Measurements from ENCODE around the gene AGPAT2. TPM values are rescaled to one million over a fixed set of nuclear protein-coding genes. Genes with fewer than 3 reads are reported as not detected.
A peak's percentile ranks its signal among the peaks of the same experiment; 100 is the strongest.

Gene AGPAT2
- total RNA-seq, 4 donors from 2014 or later: 66.2 to 80.6 (median 75.8) TPM

DNA sequence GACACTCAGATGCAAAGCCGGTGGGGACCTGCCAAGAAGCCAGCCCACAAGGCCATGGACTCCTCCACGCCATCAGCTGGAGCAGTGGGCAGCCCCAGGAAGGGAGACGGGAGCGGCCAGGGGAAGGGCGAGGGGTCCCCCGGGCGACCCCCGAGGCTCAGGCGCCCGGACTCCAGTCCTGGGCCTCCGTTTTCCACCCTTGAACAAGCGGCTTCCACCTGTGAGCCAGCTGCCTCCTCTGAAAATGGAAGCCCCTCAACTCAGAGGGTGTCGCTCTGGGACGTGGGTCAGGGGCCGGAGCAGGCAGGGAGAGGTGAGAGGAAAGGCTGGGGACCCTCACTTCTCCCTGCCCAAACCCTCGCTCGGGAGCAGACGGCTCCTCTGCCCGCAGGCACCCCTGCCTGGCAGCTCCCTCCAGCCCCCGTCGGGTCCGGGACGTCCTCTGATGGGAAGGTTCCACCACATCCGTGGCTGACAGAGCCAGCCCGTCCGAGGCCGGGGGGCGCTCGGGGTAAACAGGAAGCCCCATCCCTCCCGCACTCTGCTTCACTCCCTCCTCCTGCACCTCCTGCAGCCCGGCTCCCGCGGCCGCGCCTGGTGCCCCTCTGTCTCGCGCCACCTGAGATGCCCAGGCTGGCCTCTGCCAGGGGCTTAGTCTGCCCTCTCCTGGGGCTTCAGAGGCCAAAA is 28.3 kb downstream of the AGPAT2 start:
- Histone ChIP-seq H3K4me1 (peaks cover 0 to 48% (median 1%) of the 10 kb centered on the region in 3 donors), H3K36me3 (no peaks in the 10 kb centered on the region), H3K9me3 (no peaks in the 10 kb centered on the region), H3K27ac (peak overlapping the region; percentile 32 to 84 (median 72)), H3K27me3 (peaks cover 0 to 97% (median 2%) of the 10 kb centered on the region in 4 donors), H3K4me3 (peak overlapping the region in 3 of 4 donors; percentile 8 to 65 (median 29))
- DNase-seq: no peak
- TF ChIP-seq, protein P1, sequence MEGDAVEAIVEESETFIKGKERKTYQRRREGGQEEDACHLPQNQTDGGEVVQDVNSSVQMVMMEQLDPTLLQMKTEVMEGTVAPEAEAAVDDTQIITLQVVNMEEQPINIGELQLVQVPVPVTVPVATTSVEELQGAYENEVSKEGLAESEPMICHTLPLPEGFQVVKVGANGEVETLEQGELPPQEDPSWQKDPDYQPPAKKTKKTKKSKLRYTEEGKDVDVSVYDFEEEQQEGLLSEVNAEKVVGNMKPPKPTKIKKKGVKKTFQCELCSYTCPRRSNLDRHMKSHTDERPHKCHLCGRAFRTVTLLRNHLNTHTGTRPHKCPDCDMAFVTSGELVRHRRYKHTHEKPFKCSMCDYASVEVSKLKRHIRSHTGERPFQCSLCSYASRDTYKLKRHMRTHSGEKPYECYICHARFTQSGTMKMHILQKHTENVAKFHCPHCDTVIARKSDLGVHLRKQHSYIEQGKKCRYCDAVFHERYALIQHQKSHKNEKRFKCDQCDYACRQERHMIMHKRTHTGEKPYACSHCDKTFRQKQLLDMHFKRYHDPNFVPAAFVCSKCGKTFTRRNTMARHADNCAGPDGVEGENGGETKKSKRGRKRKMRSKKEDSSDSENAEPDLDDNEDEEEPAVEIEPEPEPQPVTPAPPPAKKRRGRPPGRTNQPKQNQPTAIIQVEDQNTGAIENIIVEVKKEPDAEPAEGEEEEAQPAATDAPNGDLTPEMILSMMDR (IDR thresholded peaks at IDR 0.05): no peak
- TF ChIP-seq POLR2A (IDR thresholded peaks at IDR 0.05): no peak
- 35 to 61% methylated on average over 10 to 13 of the region's 37 CpGs for WGBS, 2 donors
- intact Hi-C loops (cut with DNase I): no loop called here

DNA sequence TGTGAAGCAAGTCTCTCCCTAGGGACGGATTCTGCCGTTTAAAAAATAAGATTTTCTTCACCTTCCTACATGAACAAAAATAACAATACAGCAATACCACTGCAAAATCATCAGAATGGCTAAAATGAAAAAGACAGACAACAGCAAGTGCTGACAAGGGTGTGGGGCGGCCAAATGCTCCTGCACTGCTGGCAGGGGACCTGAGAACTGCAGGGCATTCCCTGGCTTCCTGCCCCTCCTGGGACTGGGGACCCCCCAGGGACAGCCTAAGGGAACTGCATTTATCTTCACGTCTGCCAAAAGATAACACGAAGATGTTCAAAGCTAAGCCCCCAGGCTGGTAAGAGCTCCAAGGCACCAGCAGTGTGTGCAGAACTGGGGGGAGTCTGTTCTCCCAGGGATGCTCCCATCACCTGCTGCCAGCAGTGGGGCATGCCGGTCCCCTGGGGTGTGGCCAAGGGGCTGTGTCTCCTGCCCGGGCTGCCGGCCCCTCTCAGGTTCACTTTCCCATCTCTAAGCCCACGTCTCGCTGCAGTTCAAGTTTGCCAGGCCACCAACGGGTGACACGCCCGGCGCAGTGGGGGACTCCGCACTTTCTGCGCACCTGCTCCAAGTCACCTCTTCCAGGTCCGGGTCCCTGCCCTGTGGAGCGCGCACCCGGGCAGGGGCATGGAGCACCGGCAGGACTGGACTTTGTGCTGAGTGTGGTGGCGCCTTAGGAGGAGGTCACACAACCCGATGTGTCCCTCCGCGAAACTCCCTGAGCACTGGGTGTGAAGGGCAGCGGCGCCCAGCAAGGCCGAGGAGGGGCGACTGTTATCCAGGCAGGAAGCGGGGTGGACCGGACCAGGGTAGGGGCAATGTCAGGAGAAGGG is 29.0 kb downstream of the AGPAT2 start:
- Histone ChIP-seq H3K27ac (peak overlapping the region; percentile 32 to 84 (median 72)), H3K36me3 (no peaks in the 10 kb centered on the region), H3K4me3 (peak overlapping the region in 3 of 4 donors; percentile 8 to 65 (median 29)), H3K4me1 (peaks cover 0 to 56% (median 6%) of the 10 kb centered on the region in 3 donors), H3K9me3 (no peaks in the 10 kb centered on the region), H3K27me3 (peaks cover 0 to 97% (median 2%) of the 10 kb centered on the region in 4 donors)
- DNase-seq: no peak
- intact Hi-C loops (cut with DNase I): no loop called here
- WGBS, 2 donors: 54 to 68% methylated on average over 12 to 15 of the region's 31 CpGs
- TF ChIP-seq POLR2A (IDR thresholded peaks at IDR 0.05): no peak
- TF ChIP-seq, protein P1 (IDR thresholded peaks at IDR 0.05): no peak

DNA sequence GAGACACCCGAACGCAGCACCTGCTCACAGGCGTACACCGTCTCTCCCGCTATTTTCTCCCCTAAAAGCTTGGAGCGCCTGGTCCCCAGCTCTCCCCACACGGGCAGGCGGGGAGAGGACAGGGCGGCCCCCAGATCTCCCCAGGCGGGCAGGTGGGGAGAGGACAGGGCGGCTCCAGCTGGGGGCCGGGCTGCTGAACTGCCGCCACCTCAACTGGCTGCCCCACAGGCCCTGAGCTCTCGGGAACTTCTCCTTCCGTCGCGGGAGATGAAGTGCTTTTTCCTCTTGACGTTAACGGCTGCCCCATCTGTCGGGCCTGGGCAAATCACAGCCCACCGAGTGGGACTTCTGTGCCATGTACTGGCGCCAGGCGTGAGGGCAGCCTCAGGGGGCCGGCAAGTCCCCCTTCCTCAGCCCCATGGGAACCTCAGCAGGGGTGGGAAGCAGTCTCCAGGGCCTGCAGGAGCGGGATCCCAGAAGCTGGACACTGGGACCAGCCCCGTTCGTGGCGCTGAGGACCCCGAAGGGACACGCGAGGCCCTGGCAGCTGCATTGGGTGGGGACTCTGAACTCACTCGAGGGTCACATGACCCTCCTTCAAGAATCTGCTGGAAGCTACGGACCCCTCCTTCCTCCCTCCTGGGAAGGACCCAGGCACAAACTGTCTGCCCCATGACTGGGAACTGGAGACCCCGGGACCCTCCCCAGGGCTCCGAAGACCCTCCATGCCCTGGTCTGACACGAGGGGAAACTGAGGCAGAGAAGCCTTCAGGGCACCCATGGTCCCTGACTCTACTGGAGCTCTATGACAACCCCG is 30.3 kb downstream of the AGPAT2 start:
- 60% methylated on average over 2 of the region's 37 CpGs for WGBS, 2 donors
- H3K36me3 ChIP-seq: no peaks in the 10 kb centered on the region
- peak overlapping the region in 2 of 4 donors; percentile 15 to 34 for H3K4me3 ChIP-seq
- DNase-seq: no peak
- no peak for TF ChIP-seq POLR2A (IDR thresholded peaks at IDR 0.05)
- TF ChIP-seq, protein P1 (IDR thresholded peaks at IDR 0.05): no peak
- H3K4me1 ChIP-seq: peaks cover 0 to 60% (median 6%) of the 10 kb centered on the region in 3 donors
- intact Hi-C loops (cut with DNase I): no loop called here
- peaks cover 0 to 89% (median 2%) of the 10 kb centered on the region in 4 donors for H3K27me3 ChIP-seq
- H3K9me3 ChIP-seq: no peaks in the 10 kb centered on the region
- peak overlapping the region; percentile 31 to 84 (median 70) for H3K27ac ChIP-seq

DNA sequence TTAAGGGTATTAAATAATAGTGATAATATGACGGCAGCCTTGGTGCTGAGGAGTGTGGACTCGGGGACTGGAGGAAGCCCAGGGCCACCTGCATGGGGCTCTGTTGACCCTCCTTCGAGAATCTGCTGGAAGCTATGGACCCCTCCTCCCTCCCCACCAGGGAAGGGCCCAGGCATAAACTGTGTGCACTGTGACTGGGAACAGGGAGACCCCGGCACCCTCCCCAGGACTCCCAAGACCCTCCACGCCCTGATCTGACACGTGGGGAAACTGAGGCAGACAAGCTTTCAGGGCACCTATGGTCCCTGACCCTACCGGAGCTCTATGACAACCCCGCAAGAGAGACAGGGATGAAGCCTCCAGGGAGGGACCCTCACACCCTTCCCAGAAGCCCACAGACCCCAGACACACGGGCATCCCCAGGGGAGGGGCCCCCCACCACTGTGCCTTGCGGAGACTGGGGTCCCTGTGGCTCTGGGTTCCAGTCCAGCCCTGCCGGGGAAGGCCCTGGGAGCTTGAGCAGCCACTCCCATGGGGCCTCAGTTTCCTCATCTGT is 31.0 kb downstream of the AGPAT2 start:
- intact Hi-C loops (cut with DNase I): no loop called here
- peaks cover 0 to 82% (median 2%) of the 10 kb centered on the region in 4 donors for H3K27me3 ChIP-seq
- no peak for DNase-seq
- no peaks in the 10 kb centered on the region for H3K36me3 ChIP-seq
- H3K9me3 ChIP-seq: no peaks in the 10 kb centered on the region
- peak overlapping the region in 2 of 4 donors; percentile 15 to 34 for H3K4me3 ChIP-seq
- TF ChIP-seq, protein P1 (IDR thresholded peaks at IDR 0.05): no peak
- no peak for TF ChIP-seq POLR2A (IDR thresholded peaks at IDR 0.05)
- H3K27ac ChIP-seq: peak overlapping the region; percentile 24 to 84 (median 70)
- H3K4me1 ChIP-seq: peaks cover 0 to 67% (median 6%) of the 10 kb centered on the region in 3 donors
- 40 to 60% methylated on average over 1 to 5 of the region's 11 CpGs for WGBS, 2 donors
